Activated CD4-positive, alpha-beta T cell treated with anti-CD3 and anti-CD28 coated beads for 4 hours (primary cell): Measurements from ENCODE around the gene ELF4.

ENCODE experiments used
- DNase-seq, 2 donors: peaks; one replicate each; pipeline ENCODE4 v3.0.0-alpha.2; 2020

Gene ELF4

GRCh38 chrX:130083107-130083490 is 27.2 kb downstream of the ELF4 start:
- no peak for DNase-seq

- peak; percentile 69 to 70 for DNase-seq
Measured at GRCh38 chrX:130082244-130083106, 27.8 kb downstream of the ELF4 start.

- DNase-seq: no peak
Measured at GRCh38 chrX:130081421-130082045, 28.8 kb downstream of the ELF4 start.

- DNase-seq: no peak
Measured at GRCh38 chrX:130080791-130081367, 29.4 kb downstream of the ELF4 start.

GRCh38 chrX:130079824-130080406 is 30.4 kb downstream of the ELF4 start:
- peak; percentile 58 to 63 for DNase-seq

- no peak for DNase-seq
Measured at GRCh38 chrX:130075777-130076176, 34.5 kb downstream of the ELF4 start.

GRCh38 chrX:130072345-130072740 is 38.0 kb downstream of the ELF4 start:
- no peak for DNase-seq

- no peak for DNase-seq
Measured at GRCh38 chrX:130071611-130072344, 38.5 kb downstream of the ELF4 start.

GRCh38 chrX:130066975-130067615 is 43.2 kb downstream of the ELF4 start:
- no peak for DNase-seq

GRCh38 chrX:130060122-130061069 is 49.9 kb downstream of the ELF4 start:
- DNase-seq: peak; percentile 73 to 79

- DNase-seq: no peak
Measured at GRCh38 chrX:130058652-130059051, 51.6 kb downstream of the ELF4 start.

GRCh38 chrX:130057209-130057608 is 53.1 kb downstream of the ELF4 start:
- DNase-seq: no peak

GRCh38 chrX:130055899-130056298 is 54.4 kb downstream of the ELF4 start:
- no peak for DNase-seq

- DNase-seq: no peak
Measured at GRCh38 chrX:130055103-130055502, 55.2 kb downstream of the ELF4 start.

GRCh38 chrX:130053236-130053635 is 57.1 kb downstream of the ELF4 start:
- no peak for DNase-seq

- DNase-seq: no peak
Measured at GRCh38 chrX:130051176-130051845, 59.0 kb downstream of the ELF4 start.

GRCh38 chrX:130049821-130050220 is 60.5 kb downstream of the ELF4 start:
- DNase-seq: no peak

- DNase-seq: no peak
Measured at GRCh38 chrX:130048686-130049222, 61.5 kb downstream of the ELF4 start.

GRCh38 chrX:130047416-130047815 is 62.9 kb downstream of the ELF4 start:
- DNase-seq: no peak

GRCh38 chrX:130039847-130040246 is 70.5 kb downstream of the ELF4 start:
- DNase-seq: no peak
